OCI-M1 (cell line): ENCODE measurements around the gene SIPA1L3.
"Not testable (repeated sequence)": the region's sequence is repeated elsewhere in the genome, so short reads cannot be mapped to it uniquely, and the experiment has no call there.

ENCODE experiments used
- DNase-seq: peaks from one replicate; lab custom pipeline; 2025; lab: John Stamatoyannopoulos, UW

SIPA1L3 gene

GRCh38 chr19:38071054-38071453 is 164.0 kb downstream of the SIPA1L3 start:
- DNase-seq: not testable (repeated sequence)

DNA sequence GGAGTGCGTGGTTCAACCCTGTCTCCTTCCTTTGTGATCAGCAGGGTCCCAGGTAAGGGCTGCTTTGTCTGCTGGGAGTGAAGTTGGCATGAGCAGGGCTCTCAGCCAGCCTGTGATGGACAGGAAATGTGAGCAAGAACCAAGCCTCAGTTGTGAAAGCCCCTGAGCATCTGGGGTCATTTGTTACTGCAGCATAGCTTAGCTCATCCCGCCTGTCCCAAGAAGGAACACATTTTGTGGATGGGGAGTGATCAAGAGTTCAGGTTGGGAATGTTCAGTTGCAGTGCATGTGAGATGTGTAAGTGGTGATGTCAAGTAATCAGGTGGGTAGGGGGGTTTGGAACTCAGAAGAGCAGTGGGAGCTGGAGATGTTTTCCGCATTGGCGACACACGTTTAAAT is 164.6 kb downstream of the SIPA1L3 start:
- no peak for DNase-seq

DNA sequence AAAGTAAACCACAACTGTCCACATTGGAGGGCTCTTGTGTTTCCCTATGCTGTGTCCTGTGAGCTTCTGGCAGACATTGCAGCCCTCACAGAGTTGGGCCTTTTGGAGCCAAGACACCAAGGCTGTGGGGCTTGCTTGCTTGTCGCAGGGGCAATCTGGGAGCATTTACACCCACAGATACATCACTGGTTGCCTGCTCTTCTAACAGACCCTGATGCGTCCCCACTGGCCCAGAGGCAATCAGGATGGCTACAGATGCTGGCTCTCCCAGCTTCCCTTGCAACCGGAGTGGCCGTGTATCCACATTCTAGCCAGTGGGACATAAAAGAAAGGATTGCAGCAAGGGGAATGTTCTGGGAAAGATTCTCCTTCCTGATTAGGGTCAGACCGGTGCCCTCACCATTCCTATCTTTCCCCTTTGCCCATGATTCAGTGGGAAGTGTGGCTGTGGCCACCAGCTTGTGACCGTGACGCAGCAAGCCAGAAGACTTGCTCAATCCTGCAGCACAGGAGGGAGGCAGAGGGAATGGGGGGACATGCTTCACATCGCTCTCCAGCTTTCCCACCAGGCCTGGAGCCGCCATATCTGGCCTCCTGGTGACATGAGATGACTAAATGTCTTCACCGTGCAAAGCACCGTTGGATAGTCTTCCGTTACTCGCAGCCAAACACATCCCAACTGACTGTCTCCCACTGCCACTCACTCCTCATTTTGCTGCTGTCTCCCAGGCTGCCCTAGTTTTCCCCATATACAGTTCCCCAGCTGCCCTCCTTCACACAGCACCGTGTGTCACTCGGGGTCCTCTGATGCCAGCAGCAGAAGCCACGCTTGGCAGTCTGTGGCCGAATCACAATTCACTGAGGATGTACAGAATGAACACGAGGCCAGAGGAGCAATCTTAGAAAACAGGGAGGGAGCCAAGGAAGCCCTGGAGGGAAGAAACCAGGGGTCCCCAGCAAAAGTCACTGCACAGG is 166.1 kb downstream of the SIPA1L3 start:
- no peak for DNase-seq

DNA sequence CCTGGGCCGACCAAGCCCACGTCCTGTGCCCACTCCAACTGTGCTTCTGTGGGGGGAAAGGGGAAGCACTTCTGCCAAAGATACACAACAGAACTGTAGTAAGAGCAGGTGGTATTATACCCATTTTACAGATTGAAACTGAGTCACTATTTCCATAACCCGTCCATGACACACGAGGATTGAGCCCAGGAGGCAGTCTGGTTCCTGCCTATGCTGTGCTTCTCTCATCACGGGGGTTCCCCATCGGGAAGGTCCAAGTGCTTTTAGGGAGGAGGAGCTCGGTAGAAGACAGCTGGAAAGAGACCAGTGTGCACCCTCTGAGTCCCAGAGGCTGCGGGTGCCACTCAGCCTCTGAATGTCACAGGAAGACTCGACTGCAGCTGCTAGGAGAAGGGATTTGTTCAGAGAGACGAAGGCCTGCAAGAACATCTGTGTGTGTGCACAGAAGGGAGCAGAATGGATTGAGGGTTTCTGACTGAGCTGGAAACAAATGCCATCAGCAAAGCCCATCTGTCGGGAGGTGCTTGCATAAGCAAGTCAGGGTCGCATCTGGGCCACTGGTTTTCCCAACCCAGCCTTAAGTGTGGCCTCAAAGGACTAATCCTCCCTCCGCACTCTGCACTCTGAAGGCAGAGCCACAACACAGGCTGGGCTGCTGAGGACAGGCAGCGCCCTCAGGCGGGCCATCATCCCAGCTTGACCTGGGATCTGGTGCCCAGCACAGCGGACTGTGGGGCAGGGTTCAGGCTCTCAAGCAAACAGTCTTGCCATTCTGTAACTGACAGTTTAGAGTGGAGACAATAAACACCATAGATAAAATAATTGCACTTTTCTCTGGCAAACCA is 167.1 kb downstream of the SIPA1L3 start:
- no peak for DNase-seq

DNA sequence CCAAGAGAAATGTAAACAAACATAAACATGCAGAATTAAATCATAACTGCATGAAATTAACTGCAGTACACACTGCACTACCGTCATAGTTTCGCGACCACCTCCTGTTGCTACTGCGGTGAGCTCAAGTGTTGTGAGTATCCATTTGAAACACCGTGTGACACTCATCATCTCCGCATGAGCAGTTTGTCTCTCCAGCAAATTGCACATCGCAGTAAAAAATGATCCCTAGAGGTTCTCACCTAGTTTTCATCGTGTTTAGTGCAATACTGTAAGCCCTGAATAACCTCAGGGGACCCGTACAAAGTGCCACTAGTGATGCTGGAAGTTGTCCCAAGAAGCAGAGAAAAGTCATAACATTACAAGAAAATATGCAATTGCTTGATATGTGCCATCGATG is 169.3 kb downstream of the SIPA1L3 start:
- DNase-seq: no peak

DNA sequence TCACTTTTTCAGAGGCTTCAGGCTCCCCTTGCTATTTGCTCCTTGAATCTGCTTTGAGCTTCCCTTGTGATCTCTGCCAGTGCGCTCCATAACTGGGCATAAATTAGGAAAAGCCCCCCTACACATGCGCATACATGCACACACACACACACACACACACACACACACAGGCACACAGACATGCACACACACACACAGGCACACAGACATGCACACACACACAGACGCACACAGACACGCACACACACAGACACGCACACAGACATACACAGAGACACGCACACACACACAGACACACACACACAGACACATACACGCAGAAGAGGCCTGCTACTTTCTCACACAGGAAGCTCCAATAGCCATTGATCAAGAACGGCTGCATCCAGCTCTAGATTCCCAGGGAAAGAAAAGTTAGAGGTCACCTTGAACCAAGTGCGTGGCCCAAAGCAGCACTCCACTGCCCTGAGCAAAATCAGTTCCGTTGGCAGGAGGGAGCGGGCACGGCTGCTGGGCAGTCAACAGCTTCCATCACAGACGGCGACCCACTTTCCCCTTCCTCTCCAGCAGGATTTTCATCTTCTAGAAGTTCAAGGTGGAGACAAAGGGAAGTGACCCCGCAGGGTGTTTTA is 171.4 kb downstream of the SIPA1L3 start:
- no peak for DNase-seq

DNA sequence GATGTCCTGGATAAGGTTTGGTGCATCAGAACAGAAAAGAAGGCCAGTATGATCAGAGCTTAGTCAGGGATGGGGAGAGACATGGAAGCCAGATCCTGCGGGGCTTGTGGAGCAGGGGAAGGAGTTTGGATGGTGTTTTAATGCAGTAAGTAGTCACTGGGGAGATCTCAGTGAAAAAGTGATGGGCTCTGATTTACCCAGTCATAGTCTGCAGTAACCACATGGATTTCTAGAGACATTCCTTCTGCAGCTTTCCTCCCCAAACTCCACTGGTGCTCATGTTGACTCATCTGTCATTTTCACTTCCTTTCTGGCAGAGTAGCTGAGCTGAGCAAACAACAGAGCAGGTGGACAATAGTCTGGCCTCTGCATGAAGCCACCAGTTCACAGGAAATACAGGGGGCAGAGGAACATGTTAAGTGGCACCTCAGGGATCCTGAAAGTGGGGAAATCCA is 172.9 kb downstream of the SIPA1L3 start:
- no peak for DNase-seq

DNA sequence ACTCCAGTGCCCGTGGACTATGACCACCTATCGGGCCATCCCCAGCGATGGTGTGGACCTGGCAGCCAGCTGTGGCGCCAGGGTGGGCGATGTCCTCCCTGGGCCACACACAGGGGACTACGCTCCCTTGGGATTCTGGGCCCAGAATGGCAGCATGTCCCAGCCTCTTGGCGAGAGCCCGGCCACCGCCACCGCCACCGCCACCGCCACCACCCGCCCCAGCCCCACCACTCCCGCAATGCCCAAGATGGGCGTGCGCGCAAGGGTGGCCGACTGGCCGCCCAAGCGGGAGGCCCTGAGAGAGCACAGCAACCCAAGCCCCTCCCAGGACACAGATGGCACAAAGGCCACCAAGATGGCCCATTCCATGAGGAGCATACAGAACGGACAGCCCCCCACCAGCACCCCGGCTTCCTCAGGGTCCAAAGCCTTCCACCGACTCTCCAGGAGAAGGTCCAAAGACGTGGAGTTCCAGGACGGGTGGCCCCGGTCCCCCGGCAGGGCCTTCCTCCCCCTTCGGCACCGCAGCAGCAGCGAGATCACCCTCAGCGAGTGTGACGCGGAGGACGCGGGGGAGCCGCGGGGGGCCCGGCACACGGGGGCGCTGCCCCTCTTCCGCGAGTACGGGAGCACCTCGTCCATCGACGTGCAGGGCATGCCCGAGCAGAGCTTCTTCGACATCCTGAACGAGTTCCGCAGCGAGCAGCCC is 174.7 kb downstream of the SIPA1L3 start:
- DNase-seq: no peak

GRCh38 chr19:38082256-38083118 is 175.5 kb downstream of the SIPA1L3 start:
- DNase-seq: no peak

- DNase-seq: no peak
Measured at GRCh38 chr19:38084196-38084595, 177.2 kb downstream of the SIPA1L3 start.

DNA sequence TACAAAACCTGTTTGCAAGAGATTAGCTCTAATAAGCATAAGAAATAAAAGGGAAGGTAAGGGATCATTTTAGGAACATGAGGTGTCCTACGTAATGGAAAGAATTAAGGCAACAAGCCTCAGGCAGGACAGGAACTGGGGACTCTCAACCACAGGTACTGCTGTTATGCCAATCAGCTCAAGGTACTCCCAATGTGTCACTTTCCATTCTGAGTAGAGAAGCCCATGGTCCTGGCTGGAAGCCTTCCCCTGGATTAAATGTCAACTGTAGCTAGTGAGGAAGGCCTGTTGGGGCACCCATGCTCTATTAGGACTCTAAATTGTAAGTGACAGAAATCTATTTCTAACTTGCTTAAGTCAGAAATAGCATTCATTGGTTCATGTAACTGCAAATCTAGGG is 182.4 kb downstream of the SIPA1L3 start:
- peak; percentile 9 for DNase-seq

GRCh38 chr19:38093154-38093553 is 186.1 kb downstream of the SIPA1L3 start:
- no peak for DNase-seq

- no peak for DNase-seq
Measured at GRCh38 chr19:38093587-38093986, 186.6 kb downstream of the SIPA1L3 start.

DNA sequence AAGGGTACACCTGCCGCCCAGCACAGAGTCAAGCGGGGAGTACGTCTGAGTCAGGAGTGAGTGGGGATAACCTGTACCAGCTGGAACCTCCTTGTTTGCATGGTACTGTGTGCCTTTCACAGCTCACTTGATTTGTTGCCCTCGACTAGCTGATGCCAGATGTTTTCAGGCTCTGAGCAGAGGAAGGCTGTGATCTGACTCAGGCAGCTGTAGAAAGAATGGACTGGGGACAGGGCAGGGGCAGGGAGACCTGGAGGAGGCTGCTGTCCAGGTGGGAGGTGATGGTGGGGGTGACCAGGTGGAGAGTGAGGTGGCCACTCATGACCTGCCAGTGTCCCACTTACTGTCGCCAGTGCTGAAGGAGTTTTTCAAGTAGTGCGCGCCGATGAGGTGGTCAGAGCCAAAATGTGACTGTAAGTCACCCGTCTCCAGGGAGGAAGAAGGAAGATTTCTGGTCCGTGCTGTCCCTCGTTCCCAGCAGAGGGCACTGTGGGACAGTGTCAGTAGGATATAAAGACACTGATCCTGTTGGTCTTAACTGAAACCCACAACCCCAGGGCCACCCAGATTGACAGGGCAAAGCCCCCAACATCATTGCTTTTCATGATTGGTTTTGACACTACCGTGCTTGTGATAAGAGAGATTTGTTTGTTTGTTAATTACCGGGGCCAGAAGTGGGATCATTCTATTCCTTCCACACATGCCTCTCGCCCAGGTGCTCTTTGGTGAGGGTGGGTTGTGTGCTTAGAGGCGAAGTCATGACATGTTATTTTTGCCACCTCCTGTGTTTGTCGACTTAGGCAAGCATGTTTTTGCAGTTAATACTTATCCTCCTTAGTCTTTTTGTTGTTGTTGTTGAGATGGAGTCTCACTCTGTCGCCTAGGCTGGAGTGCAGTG is 188.7 kb downstream of the SIPA1L3 start:
- peak; percentile 88 for DNase-seq

DNA sequence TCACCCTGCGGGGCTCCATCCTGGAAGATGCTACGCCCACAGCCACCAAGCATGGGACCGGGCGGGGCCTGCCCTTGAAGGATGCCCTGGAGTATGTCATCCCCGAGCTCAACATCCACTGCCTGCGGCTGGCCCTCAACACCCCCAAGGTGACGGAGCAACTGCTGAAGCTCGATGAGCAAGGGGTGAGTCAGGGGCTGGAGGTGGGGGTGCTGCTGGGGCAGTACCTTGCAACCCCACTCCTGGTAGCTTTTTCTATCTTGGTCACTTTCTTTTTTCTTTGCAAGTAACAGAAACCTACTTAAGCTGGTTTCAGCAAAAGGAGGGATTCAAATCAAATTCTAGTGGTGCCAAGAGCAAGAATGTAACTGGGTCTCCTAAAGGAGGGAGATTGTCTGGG is 193.0 kb downstream of the SIPA1L3 start:
- DNase-seq: no peak

DNA sequence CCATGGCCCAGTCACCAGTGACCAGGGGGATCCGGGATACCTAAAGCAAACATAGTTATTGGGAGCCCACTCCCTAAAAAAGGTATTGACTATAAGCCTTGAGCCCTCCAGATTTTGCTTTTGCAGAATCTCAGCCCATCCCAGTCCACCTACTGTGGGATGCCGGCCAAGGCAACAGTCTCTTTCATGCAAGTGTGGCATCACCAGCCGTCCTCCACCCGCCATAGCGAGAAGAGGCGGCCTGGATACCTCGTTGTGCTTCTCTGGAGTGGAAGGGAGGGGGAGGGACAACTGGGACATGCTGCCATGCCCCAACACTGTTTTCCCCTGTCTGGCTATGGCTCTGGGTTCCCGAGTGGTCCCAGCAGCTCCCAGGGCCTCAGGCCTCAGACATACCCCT is 193.6 kb downstream of the SIPA1L3 start:
- DNase-seq: no peak

GRCh38 chr19:38101723-38102122 is 194.7 kb downstream of the SIPA1L3 start:
- no peak for DNase-seq

- DNase-seq: no peak
Measured at GRCh38 chr19:38105574-38105973, 198.6 kb downstream of the SIPA1L3 start.

DNA sequence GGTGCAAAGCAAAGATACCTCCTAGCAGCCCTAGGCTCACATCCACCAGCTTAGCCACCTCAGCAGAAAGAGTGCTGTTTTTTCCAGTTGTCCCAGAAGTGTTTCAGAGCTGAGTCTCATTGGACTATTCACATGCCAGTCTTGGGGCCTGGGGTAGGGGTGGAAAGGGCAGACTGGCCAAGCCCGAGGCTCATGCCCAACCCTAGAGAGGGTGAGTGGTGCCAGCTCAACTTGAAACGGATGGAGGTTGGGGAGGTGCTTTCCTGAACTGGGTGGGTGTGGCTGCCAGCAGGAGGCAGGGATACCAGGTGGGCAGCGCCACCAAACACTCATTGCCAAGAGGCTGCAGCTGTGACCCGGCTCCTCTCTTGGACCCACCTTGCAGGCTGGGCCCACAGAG is 200.1 kb downstream of the SIPA1L3 start:
- DNase-seq: no peak

DNA sequence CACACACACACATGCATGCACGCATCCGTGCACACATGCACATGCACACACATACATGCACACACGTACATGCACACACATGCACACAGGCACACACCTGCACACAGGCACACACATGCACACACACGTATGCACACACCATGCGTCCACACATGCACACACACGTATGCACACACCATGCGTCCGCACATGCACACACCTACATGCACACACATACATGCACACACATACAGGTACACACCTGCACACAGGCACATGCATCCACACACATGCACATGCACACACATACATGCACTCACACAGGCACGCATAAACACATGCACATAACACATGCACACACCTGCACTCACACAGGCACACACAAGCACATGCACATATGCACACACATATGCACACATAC is 204.9 kb downstream of the SIPA1L3 start:
- no peak for DNase-seq
